Psoas muscle (tissue), 8 donors: Measurements from ENCODE around the gene CRYBA2. TPM values are rescaled to one million over a fixed set of nuclear protein-coding genes. Genes with fewer than 3 reads are reported as not detected.

Experiments
- ATAC-seq, 4 donors: fragments of 200-7000 bp; cut with Tn5 transposase; one replicate each; pipeline ENCODE4 v1.9.1; 2020; ENCODE audit warnings: moderate library complexity in 3 of 4, mild to moderate bottlenecking in 2 of 4
- DNase-seq, 2 donors: peaks; one replicate each; pipeline ENCODE4 v3.0.0-alpha.2; 2020
- H3K27ac ChIP-seq: fragments of 200-600 bp; one replicate; pipeline ENCODE4 v1.8.0; 2022
- H3K27me3 ChIP-seq, 3 donors: fragments of 200-600 bp in 1 of 3; one replicate each; pipeline versions ENCODE4 v1.6.1 to v1.8.0; 2013 to 2022; ENCODE audit warnings: low read length in 2 of 3, mild to moderate bottlenecking in 2 of 3, moderate library complexity in 1 of 3; ENCODE audit not compliant: insufficient read depth in 3 of 3
- H3K36me3 ChIP-seq, 2 donors: fragments of 200-600 bp in 1 of 2; one replicate each; pipeline versions ENCODE4 v1.6.1 to v1.8.0; 2013 to 2022; ENCODE audit warnings: low read depth in 1 of 2, mild to moderate bottlenecking in 1 of 2, moderate library complexity in 1 of 2; ENCODE audit not compliant: insufficient read depth in 1 of 2
- H3K4me1 ChIP-seq: fragments of 200-600 bp; one replicate; pipeline ENCODE4 v1.8.0; 2022
- H3K4me3 ChIP-seq: fragments of 200-600 bp; one replicate; pipeline ENCODE4 v1.8.0; 2022; ENCODE audit warnings: mild to moderate bottlenecking
- H3K9me3 ChIP-seq: fragments of 200-600 bp; one replicate; pipeline ENCODE4 v1.8.0; 2022
- CTCF ChIP-seq: fragments of 200-600 bp; IDR thresholded peaks from one replicate; pipeline ENCODE4 v1.8.0; 2022; ENCODE audit warnings: antibody characterized with exemption
- WGBS, 3 donors: extraction: QIAGEN DNeasy Blood & Tissue Kit; methylation state at CpG; one replicate each; pipeline versions ENCODE4 v1.1.6 to v1.1.7; 2013; 5-methylcytosine and 5-hydroxymethylcytosine counted together
- intact Hi-C, 2 donors: fragments of 100-400 bp; cut with DNase I; formaldehyde crosslinking; loops; one replicate each; pipeline versions ENCODE4 v1.11.0 to v1.14.2; 2022
- polyA plus RNA-seq, 3 donors: library from polyadenylated mRNA; stranded (reverse); fragments of 200-250 nt; gene quantifications; one replicate each; pipeline ENCODE4 v1.2.3, GENCODE V29; 2013
- total RNA-seq, 4 donors: library from RNA; stranded (reverse); fragmentation: NEBNext Ultra II Directional in 2 of 4; extraction: Animal tissue kit (Norgen Biotek cat#: 25700) in 2 of 4; gene quantifications; one replicate each; pipeline versions ENCODE4 v1.2.1 to v1.2.4, GENCODE V29; 2021 to 2023
- donor health status: healthy with polysubstance abuse.
- donor health status: DM: no; HTN: no; CAD: no; lungs with moderate emphysema.
- donor health status: Bipolar disorder and iron deficiency.
- donor health status: healthy.
- donor health status: DM: yes; HTN: yes; CAD: no.
- donor health status: DM: no; HTN: no; CAD: no.
- donor health status: DM: no; HTN: no; CAD: no.
- donor health status: DM: yes; HTN: yes; CAD: no.

CRYBA2 gene
- total and polyA plus RNA-seq, 7 donors = 0.08 TPM; not detected in 6

- WGBS, 3 donors = 74 to 75% (median 75%) methylated on average over 13 of the region's 13 CpGs
- peaks cover 0 to 40% (median 0%) of the 10 kb centered on the region in 3 donors for H3K27me3 ChIP-seq
- no peaks in the 10 kb centered on the region for H3K4me1 ChIP-seq
- DNase-seq = no peak
- H3K9me3 ChIP-seq = no peaks in the 10 kb centered on the region
- peak in 3 of 4 donors; percentile 4 to 15 (median 7) for ATAC-seq
- H3K4me3 ChIP-seq = no peak overlapping the region
- H3K36me3 ChIP-seq = no peaks in the 10 kb centered on the region
- H3K27ac ChIP-seq = no peak overlapping the region
- TF ChIP-seq CTCF = no peak
- intact Hi-C loops = loop anchor here in 1 of 2 donors (5.0 kb wide), 1 partner anchor 123 kb away; no protein-coding TSS in a partner anchor
These were observed 36.0 kb upstream of the CRYBA2 start for GRCh38 chr2:219028996-219029828.

- ATAC-seq = no peak
- Histone ChIP-seq H3K36me3 (no peaks in the 10 kb centered on the region), H3K9me3 (no peaks in the 10 kb centered on the region), H3K4me3 (no peak overlapping the region), H3K4me1 (no peaks in the 10 kb centered on the region), H3K27me3 (peaks cover 0 to 30% (median 0%) of the 10 kb centered on the region in 3 donors), H3K27ac (no peak overlapping the region)
- 67 to 73% (median 71%) methylated on average over 5 of the region's 5 CpGs for WGBS, 3 donors
- intact Hi-C loops = loop anchor here in 1 of 2 donors (5.0 kb wide), 1 partner anchor 124 kb away; no protein-coding TSS in a partner anchor
- TF ChIP-seq CTCF = no peak
- no peak for DNase-seq
These were observed 34.9 kb upstream of the CRYBA2 start for GRCh38 chr2:219028141-219028540.

- WGBS, 3 donors = 85 to 87% (median 87%) methylated on average over 22 of the region's 22 CpGs
- Histone ChIP-seq H3K4me1 (no peaks in the 10 kb centered on the region), H3K36me3 (no peaks in the 10 kb centered on the region), H3K4me3 (no peak overlapping the region), H3K27me3 (peaks cover 0 to 24% (median 0%) of the 10 kb centered on the region in 3 donors), H3K9me3 (no peaks in the 10 kb centered on the region), H3K27ac (no peak overlapping the region)
- intact Hi-C loops = loop anchor here in 1 of 2 donors (5.0 kb wide), 1 partner anchor 125 kb away; no protein-coding TSS in a partner anchor
- TF ChIP-seq CTCF = no peak
- ATAC-seq (no peak), DNase-seq (peak in 1 of 2 donors; percentile 39)
These were observed 34.4 kb upstream of the CRYBA2 start for GRCh38 chr2:219027511-219028055.

GRCh38 chr2:219026946-219027345 lies 33.7 kb upstream of the CRYBA2 start:
- 75 to 89% (median 81%) methylated on average over 7 of the region's 7 CpGs for WGBS, 3 donors
- intact Hi-C loops = loop anchor here in 1 of 2 donors (5.0 kb wide), 1 partner anchor 125 kb away; no protein-coding TSS in a partner anchor
- no peaks in the 10 kb centered on the region for H3K9me3 ChIP-seq
- no peaks in the 10 kb centered on the region for H3K36me3 ChIP-seq
- no peak overlapping the region for H3K27ac ChIP-seq
- no peak overlapping the region for H3K4me3 ChIP-seq
- H3K4me1 ChIP-seq = no peaks in the 10 kb centered on the region
- peaks cover 0 to 18% (median 0%) of the 10 kb centered on the region in 3 donors for H3K27me3 ChIP-seq
- no peak for ATAC-seq
- TF ChIP-seq CTCF = no peak
- peak in 1 of 2 donors; percentile 10 for DNase-seq
